AG09309 (cell line): ENCODE data around the gene SUMO2.

ENCODE experiments used
- DNase-seq: peaks from one replicate; pipeline ENCODE4 v3.0.0-alpha.2; 2010; ENCODE audit warnings: low read depth
- H3K4me3 ChIP-seq: 2 replicates; pipeline ENCODE4 v1.5.1; 2011; ENCODE audit warnings: mild to moderate bottlenecking, low read depth, low read length, moderate library complexity; ENCODE audit not compliant: control insufficient read depth
- TF ChIP-seq, protein P1 (sequence below): IDR thresholded peaks from 2 replicates; pipeline ENCODE4 v1.5.1; 2011; ENCODE audit warnings: mild to moderate bottlenecking, low read depth, low read length, inconsistent platforms; ENCODE audit not compliant: insufficient read depth, control insufficient read depth; ENCODE audit errors: missing control alignments

Gene SUMO2

DNA sequence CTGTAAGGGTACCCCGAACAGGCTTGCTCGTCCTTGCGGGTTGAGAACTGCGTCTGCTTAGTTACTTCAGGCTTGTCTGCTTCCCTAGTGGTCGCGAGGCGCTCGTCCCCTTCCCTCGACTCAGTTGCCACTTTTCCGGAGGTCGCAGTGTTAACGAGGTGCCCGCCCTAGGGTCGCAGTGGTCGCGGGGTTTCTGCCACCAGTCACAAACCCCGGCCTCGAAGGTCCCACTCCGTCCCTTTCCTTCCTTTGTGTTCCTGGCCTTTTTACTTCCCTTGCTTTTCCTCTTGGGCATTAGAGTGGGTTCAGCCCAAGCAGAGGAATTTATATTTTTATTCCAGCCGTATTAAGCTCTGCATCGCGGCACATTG lies 23.0 kb upstream of the SUMO2 start:
- H3K4me3 ChIP-seq, result peak overlapping the region; percentile 96
- TF ChIP-seq, protein P1, sequence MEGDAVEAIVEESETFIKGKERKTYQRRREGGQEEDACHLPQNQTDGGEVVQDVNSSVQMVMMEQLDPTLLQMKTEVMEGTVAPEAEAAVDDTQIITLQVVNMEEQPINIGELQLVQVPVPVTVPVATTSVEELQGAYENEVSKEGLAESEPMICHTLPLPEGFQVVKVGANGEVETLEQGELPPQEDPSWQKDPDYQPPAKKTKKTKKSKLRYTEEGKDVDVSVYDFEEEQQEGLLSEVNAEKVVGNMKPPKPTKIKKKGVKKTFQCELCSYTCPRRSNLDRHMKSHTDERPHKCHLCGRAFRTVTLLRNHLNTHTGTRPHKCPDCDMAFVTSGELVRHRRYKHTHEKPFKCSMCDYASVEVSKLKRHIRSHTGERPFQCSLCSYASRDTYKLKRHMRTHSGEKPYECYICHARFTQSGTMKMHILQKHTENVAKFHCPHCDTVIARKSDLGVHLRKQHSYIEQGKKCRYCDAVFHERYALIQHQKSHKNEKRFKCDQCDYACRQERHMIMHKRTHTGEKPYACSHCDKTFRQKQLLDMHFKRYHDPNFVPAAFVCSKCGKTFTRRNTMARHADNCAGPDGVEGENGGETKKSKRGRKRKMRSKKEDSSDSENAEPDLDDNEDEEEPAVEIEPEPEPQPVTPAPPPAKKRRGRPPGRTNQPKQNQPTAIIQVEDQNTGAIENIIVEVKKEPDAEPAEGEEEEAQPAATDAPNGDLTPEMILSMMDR, result no peak
- DNase-seq, result no peak

DNA sequence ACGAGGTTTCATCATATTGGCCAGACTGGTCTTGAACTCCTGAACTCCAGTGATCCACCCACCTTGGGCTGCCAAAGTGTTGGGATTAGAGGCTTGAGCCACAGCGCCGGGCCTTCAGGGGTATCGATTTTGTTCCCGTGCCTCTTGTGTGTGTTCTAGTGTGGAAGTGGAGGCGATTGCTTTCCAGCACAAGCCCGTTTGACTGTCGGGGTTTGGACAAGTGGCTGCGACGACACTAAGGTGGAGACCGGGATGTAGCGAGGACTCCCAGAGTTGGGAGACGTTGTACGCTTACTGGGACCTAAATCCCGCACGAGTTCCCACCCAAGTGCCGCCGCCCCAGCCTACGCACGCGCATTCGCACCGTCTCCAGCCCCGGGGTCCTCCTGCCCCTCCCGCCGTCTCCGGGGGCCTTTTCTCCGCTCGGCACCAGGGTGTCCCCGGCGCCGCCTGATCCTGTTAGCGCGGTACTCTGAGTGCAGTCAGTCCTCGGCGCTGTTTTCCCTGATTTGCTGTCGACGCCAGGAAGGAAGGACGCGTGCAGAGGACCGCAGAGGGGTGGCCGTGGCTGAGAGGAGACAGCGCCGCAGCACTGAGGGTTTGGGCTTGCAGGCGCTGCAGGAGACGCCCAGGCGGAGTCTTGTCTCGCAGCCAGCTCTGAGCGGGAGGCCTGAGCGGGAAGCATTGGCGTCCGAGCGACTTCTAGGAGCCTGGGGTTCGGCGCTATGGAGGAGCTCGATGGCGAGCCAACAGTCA lies 22.5 kb upstream of the SUMO2 start, which contains the start of gene NUP85:
Gene NUP85, plus strand, starts transcription at position 643 of the 756 bp plus-strand sequence. Its CDS starts 83 bp downstream, at position 726.
- TF ChIP-seq, protein P1, result no peak

DNA sequence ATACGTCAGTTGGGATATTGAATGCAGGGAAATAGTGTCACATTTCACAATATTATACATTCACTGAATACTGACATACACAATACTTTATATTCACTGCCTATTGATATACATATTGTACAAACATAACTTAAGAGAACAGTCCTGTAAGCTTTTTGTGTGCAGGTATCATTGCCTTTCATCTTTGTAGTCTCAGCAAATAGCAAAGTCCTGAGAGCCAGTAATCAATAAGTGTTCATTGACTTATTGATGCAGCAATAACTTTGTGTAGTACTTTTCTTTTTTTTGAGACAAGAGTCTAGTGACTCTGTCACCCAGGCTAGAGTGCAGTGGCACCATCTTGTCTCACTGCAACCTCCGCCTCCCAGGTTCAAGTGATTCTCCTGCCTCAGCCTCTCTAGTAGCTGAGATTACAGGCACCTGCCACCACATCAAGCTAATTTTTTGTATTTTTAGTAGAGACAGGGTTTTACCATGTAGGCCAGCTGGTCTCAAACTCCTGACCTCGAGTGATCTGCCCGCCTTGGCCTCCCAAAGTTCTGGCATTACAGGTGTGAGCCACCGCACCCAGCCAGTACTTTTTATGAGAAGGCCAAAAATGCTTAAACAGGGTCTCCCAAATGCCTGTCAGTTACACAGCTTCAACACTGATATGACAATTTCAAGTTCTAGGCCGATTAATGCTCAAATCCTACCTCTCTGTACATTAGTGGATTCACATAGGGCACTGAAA lies 17.3 kb upstream of the SUMO2 start:
- TF ChIP-seq, protein P1, result no peak
- no peak overlapping the region for H3K4me3 ChIP-seq
- DNase-seq, result no peak

More for the DNA sequence above, 22.5 kb upstream of the SUMO2 start, which contains the start of gene NUP85:
- peak within 1 kb of the TSS; percentile 96 for H3K4me3 ChIP-seq
- DNase-seq, result peak; percentile 61

DNA sequence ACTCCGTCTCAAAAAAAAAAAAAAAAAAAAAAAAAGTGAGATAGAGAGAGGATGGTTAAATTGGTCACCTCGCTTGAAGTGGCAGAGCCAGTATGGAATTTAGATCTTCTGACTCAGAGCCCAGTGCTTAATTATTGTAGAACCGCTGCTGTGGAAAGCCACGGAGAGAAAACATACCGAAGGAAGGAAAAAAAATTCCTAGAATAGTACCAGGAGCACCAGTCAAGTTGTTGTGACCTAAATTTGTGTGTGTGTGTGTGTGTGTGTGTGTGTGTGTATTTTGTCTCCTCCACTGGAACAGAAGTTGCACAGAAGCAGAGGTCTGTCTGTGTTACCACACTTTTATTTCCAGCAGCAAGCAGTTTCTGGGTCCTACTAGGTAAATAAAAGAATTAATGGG lies 12.1 kb upstream of the SUMO2 start:
- DNase-seq, result no peak
- TF ChIP-seq, protein P1, result no peak
- no peak overlapping the region for H3K4me3 ChIP-seq

DNA sequence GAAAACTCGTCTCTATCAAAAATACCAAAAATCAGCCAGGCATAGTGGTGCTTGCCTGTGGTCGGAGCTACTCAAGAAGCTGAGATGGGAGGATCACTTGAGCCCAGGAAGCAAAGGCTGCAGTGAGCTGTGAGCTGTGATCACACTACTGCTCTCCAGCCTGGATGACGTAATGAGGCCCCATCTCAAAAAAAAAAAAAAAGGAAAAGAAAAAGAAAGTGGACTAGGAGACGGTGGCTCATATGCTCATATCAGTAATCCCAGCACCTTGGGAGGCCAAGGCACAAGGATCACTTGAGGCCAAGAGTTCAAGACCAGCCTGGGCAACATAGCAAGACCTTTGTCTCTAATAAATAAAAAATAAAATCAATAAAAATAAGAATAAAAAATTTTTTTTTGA lies 8.8 kb upstream of the SUMO2 start:
- H3K4me3 ChIP-seq, result no peak overlapping the region
- TF ChIP-seq, protein P1, result no peak
- DNase-seq, result no peak

DNA sequence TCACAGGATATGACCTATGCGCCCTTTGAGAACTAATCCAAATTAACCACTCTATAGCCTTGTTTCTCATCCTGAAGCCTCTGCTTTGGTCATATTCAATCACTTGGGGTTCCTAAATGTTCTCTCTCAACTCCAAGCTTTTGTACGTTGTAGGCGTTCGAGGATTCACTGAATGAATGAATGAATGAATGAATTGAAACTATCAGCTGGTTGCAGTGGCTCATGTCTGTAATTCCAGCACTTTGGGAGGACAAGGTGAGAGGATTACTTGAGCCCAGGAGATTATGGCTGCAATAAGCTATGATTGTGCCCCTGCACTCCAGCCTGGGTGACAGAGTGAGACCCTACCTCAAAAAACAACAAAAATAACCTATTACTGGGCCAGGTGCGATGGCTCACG lies 5.9 kb upstream of the SUMO2 start:
- H3K4me3 ChIP-seq, result no peak overlapping the region
- DNase-seq, result no peak
- TF ChIP-seq, protein P1, result no peak
